ENCODE measurements around the gene EEF1A2. TPM values are rescaled to one million over a fixed set of nuclear protein-coding genes. Genes with fewer than 3 reads are reported as not detected.

Gene EEF1A2
- total and polyA plus RNA-seq, 4 experiments from 2014 or later = 0.36 to 0.81 TPM; not detected in 2

- Mint-ChIP-seq H3K36me3 (peaks cover 2 to 6% of the 10 kb centered on the region in 2 donors), H3K4me3 (no peak overlapping the region), H3K27ac (no peak overlapping the region), H3K4me1 (peaks cover 3 to 8% (median 5%) of the 10 kb centered on the region in 4 donors), H3K27me3 (peaks cover 16 to 20% of the 10 kb centered on the region in 2 donors), H3K9me3 (peaks cover 0 to 22% (median 11%) of the 10 kb centered on the region in 8 donors)
- H3K4me3 ChIP-seq (ENCODE audit: low read length in 2 of 2) = no peak overlapping the region
- no peaks in the 10 kb centered on the region for H3K36me3 ChIP-seq (ENCODE audit: insufficient read depth, low read length)
- CTCF ChIA-PET (ENCODE audit: partially characterized antibody) = interaction anchor here (2.3 kb wide), 1 partner anchor 8 kb away, joined by 8 read pairs; no protein-coding TSS in a partner anchor
- no peak overlapping the region for H3K27ac ChIP-seq (ENCODE audit: low read depth, low read length)
- POLR2A ChIA-PET (ENCODE audit: partially characterized antibody) = no interaction called here
- no peak for DNase-seq
- peaks cover under 1% of the 10 kb centered on the region for H3K4me1 ChIP-seq (ENCODE audit: insufficient read depth, low read length)
- intact Hi-C loops (cut with micrococcal nuclease) = no loop called here
- H3K9me3 ChIP-seq (ENCODE audit: control insufficient read depth in 1 of 2, low read length in 2 of 2) = no peaks in the 10 kb centered on the region
- no peaks in the 10 kb centered on the region for H3K27me3 ChIP-seq (ENCODE audit: insufficient read depth, low read length)
These were observed 5.8 kb upstream of the EEF1A2 start for GRCh38 chr20:63504642-63505041.

GRCh38 chr20:63503524-63503923, 4.6 kb upstream of the EEF1A2 start:
- Histone ChIP-seq H3K4me3 (ENCODE audit: low read length in 2 of 2) (no peak overlapping the region), H3K4me1 (ENCODE audit: insufficient read depth, low read length) (peaks cover 4% of the 10 kb centered on the region), H3K27ac (ENCODE audit: low read depth, low read length) (no peak overlapping the region), H3K27me3 (ENCODE audit: insufficient read depth, low read length) (no peaks in the 10 kb centered on the region), H3K36me3 (ENCODE audit: insufficient read depth, low read length) (no peaks in the 10 kb centered on the region), H3K9me3 (ENCODE audit: control insufficient read depth in 1 of 2, low read length in 2 of 2) (no peaks in the 10 kb centered on the region)
- ChIA-PET CTCF (ENCODE audit: partially characterized antibody) (no interaction called here), POLR2A (ENCODE audit: partially characterized antibody) (no interaction called here)
- no peak overlapping the region for H3K27ac Mint-ChIP-seq
- intact Hi-C loops (cut with micrococcal nuclease) = no loop called here
- DNase-seq = no peak
- H3K9me3 Mint-ChIP-seq = peaks cover 0 to 22% (median 11%) of the 10 kb centered on the region in 8 donors
- H3K36me3 Mint-ChIP-seq = peaks cover 2 to 6% of the 10 kb centered on the region in 2 donors
- H3K4me1 Mint-ChIP-seq = peaks cover 3 to 8% (median 5%) of the 10 kb centered on the region in 4 donors
- no peak overlapping the region for H3K4me3 Mint-ChIP-seq
- peaks cover 11 to 14% of the 10 kb centered on the region in 2 donors for H3K27me3 Mint-ChIP-seq

DNA sequence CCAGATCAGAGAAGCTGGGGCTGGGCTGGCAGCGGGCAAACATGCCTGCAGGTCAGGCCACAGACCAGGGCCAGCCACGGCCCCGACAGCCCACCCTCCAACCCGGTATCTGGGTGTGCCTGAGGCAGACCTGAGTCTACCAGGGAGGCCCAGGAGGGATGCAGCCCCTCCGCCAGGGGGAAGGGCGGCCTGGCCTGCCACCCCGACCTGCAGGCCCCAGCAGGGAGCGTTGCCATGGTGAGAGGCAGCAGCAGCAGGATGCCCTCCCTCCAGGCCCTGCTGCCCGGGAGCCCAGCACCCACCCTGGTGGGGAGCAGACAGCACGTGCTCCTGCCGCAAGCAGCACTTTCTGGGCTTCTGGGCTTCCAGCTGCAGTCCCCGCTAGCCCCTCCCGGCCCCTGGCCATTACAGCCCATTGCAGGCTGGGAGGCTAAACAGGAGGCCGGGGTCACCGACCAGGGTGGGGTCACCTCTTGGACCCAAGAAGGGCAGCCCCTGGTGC, 3.8 kb upstream of the EEF1A2 start:
- intact Hi-C loops (cut with micrococcal nuclease) = no loop called here
- no peak overlapping the region for H3K4me3 ChIP-seq (ENCODE audit: low read length in 2 of 2)
- peaks cover under 1% of the 10 kb centered on the region for H3K27me3 ChIP-seq (ENCODE audit: insufficient read depth, low read length)
- H3K36me3 Mint-ChIP-seq = peaks cover 2 to 6% of the 10 kb centered on the region in 2 donors
- H3K9me3 Mint-ChIP-seq = peaks cover 0 to 22% (median 11%) of the 10 kb centered on the region in 8 donors
- H3K4me1 ChIP-seq (ENCODE audit: insufficient read depth, low read length) = peaks cover 9% of the 10 kb centered on the region
- H3K36me3 ChIP-seq (ENCODE audit: insufficient read depth, low read length) = no peaks in the 10 kb centered on the region
- POLR2A ChIA-PET (ENCODE audit: partially characterized antibody) = no interaction called here
- H3K4me3 Mint-ChIP-seq = no peak overlapping the region
- no peak overlapping the region for H3K27ac ChIP-seq (ENCODE audit: low read depth, low read length)
- no peaks in the 10 kb centered on the region for H3K9me3 ChIP-seq (ENCODE audit: control insufficient read depth in 1 of 2, low read length in 2 of 2)
- H3K27me3 Mint-ChIP-seq = peaks cover 5 to 6% of the 10 kb centered on the region in 2 donors
- H3K4me1 Mint-ChIP-seq = peaks cover 0 to under 1% (median under 1%) of the 10 kb centered on the region in 4 donors
- no peak for DNase-seq
- CTCF ChIA-PET (ENCODE audit: partially characterized antibody) = interaction anchor here (1.4 kb wide), 1 partner anchor 18 kb away, joined by 3 read pairs; the partner anchor contains the start of gene PPDPF
- H3K27ac Mint-ChIP-seq = no peak overlapping the region

- Mint-ChIP-seq H3K4me1 (peaks cover 0 to under 1% (median 0%) of the 10 kb centered on the region in 4 donors), H3K4me3 (no peak overlapping the region), H3K36me3 (peaks cover 2 to 6% of the 10 kb centered on the region in 2 donors), H3K27me3 (peaks cover 7 to 8% of the 10 kb centered on the region in 2 donors), H3K27ac (no peak overlapping the region), H3K9me3 (peaks cover 0 to 22% (median 11%) of the 10 kb centered on the region in 8 donors)
- CTCF ChIA-PET (ENCODE audit: partially characterized antibody) = interaction anchor here (1.4 kb wide), 1 partner anchor 19 kb away, joined by 3 read pairs; the partner anchor contains the start of gene PPDPF
- Histone ChIP-seq H3K27ac (ENCODE audit: low read depth, low read length) (no peak overlapping the region), H3K27me3 (ENCODE audit: insufficient read depth, low read length) (peaks cover 7% of the 10 kb centered on the region), H3K4me3 (ENCODE audit: low read length in 2 of 2) (no peak overlapping the region), H3K9me3 (ENCODE audit: control insufficient read depth in 1 of 2, low read length in 2 of 2) (no peaks in the 10 kb centered on the region), H3K36me3 (ENCODE audit: insufficient read depth, low read length) (no peaks in the 10 kb centered on the region), H3K4me1 (ENCODE audit: insufficient read depth, low read length) (peaks cover 9% of the 10 kb centered on the region)
- intact Hi-C loops (cut with micrococcal nuclease) = no loop called here
- POLR2A ChIA-PET (ENCODE audit: partially characterized antibody) = no interaction called here
- no peak for DNase-seq
These were observed 3.2 kb upstream of the EEF1A2 start for GRCh38 chr20:63501818-63502670.

DNA sequence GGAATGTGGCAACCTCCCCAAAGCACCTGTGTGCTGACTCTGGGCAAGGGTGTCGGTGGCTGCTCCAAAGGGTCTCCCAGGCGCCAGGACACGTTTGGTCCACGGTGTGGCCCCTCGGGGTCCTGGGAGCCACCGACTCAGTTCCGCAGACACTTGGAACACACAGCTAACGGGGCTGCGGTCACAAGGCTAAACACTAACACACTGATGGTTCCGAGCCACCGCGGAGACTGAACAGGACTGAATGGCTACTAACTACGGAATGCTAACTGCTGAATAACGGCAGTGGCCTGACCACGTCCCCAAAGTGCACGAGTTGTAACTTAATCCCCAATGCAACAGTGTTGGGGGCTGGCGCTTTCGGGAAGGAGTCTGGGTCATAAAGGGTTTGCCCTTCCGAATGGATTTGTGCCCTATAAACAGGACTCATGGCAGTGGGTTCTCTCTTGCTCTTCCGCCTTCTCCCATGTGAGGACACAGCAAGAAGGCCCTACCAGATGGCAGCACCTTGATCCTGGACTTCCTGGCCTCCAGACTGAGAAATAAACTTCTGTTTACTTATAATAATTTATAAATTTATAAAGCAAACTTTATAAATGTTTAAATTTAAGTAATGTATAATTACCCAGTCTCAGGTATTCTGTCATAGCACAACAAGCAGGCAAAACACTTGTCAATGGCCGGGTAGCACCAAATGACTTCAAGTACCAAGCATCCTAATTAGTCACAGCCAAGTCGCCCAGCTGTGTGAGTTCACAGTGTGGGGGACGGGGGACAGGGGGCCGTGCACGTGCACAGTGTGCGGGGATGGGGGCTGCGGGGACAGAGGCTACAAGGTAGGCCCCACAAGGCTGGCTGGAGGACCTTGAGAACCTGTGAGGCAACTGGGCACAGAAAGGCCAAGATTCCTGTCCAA, 2.3 kb upstream of the EEF1A2 start:
- Histone ChIP-seq H3K9me3 (ENCODE audit: control insufficient read depth in 1 of 2, low read length in 2 of 2) (no peaks in the 10 kb centered on the region), H3K4me1 (ENCODE audit: insufficient read depth, low read length) (peaks cover 15% of the 10 kb centered on the region), H3K4me3 (ENCODE audit: low read length in 2 of 2) (no peak overlapping the region), H3K27me3 (ENCODE audit: insufficient read depth, low read length) (peaks cover 12% of the 10 kb centered on the region), H3K27ac (ENCODE audit: low read depth, low read length) (no peak overlapping the region), H3K36me3 (ENCODE audit: insufficient read depth, low read length) (no peaks in the 10 kb centered on the region)
- POLR2A ChIA-PET (ENCODE audit: partially characterized antibody) = no interaction called here
- Mint-ChIP-seq H3K27me3 (peaks cover 9% of the 10 kb centered on the region in 2 donors), H3K36me3 (peaks cover 2 to 6% of the 10 kb centered on the region in 2 donors), H3K4me1 (peaks cover 1 to 5% (median 2%) of the 10 kb centered on the region in 4 donors), H3K4me3 (peak overlapping the region in 3 of 8 donors; percentile 12 to 61 (median 20)), H3K27ac (no peak overlapping the region), H3K9me3 (peaks cover 0 to 22% (median 11%) of the 10 kb centered on the region in 8 donors)
- intact Hi-C loops (cut with micrococcal nuclease) = no loop called here
- no peak for DNase-seq
- CTCF ChIA-PET (ENCODE audit: partially characterized antibody) = interaction anchor here (1.4 kb wide), 1 partner anchor 20 kb away, joined by 3 read pairs; the partner anchor contains the start of gene PPDPF

DNA sequence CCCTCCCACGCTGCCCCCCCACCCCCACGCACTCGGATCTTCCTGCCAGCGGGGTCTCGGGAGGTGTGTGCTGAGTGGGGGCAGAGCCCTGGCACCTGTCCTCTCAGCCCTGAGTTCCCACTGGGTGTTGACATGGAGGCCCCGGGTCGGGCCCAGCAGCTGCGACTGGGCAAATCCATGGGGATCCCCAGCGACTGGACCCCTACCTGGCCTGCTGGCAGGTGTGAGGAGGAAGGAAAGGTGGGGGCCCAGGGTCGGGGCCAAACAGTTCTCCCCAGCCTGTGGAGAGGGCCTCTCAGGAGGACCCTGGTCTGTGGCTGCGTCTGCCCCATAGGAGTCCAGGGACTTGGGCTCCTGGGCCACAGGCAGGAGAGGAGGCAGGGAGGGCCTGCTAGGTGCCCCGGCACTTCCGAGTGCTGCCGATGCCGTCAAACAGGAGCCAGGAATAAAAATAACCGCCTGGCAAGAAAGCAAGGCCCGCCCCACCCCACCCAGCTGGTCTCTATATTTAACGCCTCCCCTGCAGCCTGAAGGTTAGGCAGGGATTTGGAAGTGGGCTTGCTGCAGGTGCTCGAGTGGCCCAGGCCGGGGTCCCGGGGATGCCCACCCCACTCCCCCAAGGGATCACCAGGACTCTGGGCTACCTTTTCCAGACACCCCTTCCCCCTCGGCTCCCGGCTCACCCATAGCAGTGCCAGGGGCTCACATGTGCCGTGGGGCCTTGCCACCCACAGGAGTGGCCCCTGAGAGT, 1.4 kb upstream of the EEF1A2 start:
- Mint-ChIP-seq H3K4me3 (peak overlapping the region in 2 of 8 donors; percentile 20 to 23), H3K27me3 (peaks cover 9 to 10% of the 10 kb centered on the region in 2 donors)

More for the DNA sequence above, 1.4 kb upstream of the EEF1A2 start:
- H3K4me1 Mint-ChIP-seq = peaks cover 1 to 8% (median 3%) of the 10 kb centered on the region in 4 donors
- ChIA-PET POLR2A (ENCODE audit: partially characterized antibody) (no interaction called here), CTCF (ENCODE audit: partially characterized antibody) (no interaction called here)
- H3K9me3 Mint-ChIP-seq = peaks cover 0 to 18% (median 11%) of the 10 kb centered on the region in 8 donors
- intact Hi-C loops (cut with micrococcal nuclease) = no loop called here
- peaks cover 2 to 6% of the 10 kb centered on the region in 2 donors for H3K36me3 Mint-ChIP-seq
- DNase-seq = no peak
- Histone ChIP-seq H3K27me3 (ENCODE audit: insufficient read depth, low read length) (peaks cover 12% of the 10 kb centered on the region), H3K27ac (ENCODE audit: low read depth, low read length) (no peak overlapping the region), H3K4me3 (ENCODE audit: low read length in 2 of 2) (no peak overlapping the region), H3K4me1 (ENCODE audit: insufficient read depth, low read length) (peaks cover 18% of the 10 kb centered on the region), H3K9me3 (ENCODE audit: control insufficient read depth in 1 of 2, low read length in 2 of 2) (no peaks in the 10 kb centered on the region), H3K36me3 (ENCODE audit: insufficient read depth, low read length) (no peaks in the 10 kb centered on the region)
- H3K27ac Mint-ChIP-seq = no peak overlapping the region

Measured in CD4-positive, alpha-beta memory T cell (primary cell).